Endothelial cell of hepatic sinusoid (primary cell): ENCODE results near the gene MRGPRG.

Source experiments
- in situ Hi-C: cut with HindIII; loops from 2 replicates; pipeline ENCODE4 v1.10.0; 2017; ENCODE audit warnings: low sequenced_read_pairs

Gene MRGPRG

GRCh38 chr11:3226846-3227567, 8.4 kb upstream of the MRGPRG start:
- in situ Hi-C loops = loop anchor here (25.0 kb wide), 1 partner anchor 160 kb away; the partner anchor contains the start of gene ZNF195

- in situ Hi-C loops = loop anchor here (25.0 kb wide), 1 partner anchor 161 kb away; the partner anchor contains the start of gene ZNF195
These were observed 7.5 kb upstream of the MRGPRG start for GRCh38 chr11:3225826-3226750.

GRCh38 chr11:3225159-3225758, 6.6 kb upstream of the MRGPRG start:
- in situ Hi-C loops = loop anchor here (25.0 kb wide), 1 partner anchor 162 kb away; the partner anchor contains the start of gene ZNF195

GRCh38 chr11:3224401-3225057, 5.9 kb upstream of the MRGPRG start:
- in situ Hi-C loops = loop anchor here (25.0 kb wide), 1 partner anchor 163 kb away; the partner anchor contains the start of gene ZNF195

- in situ Hi-C loops = no loop called here
These were observed 5.3 kb upstream of the MRGPRG start for GRCh38 chr11:3223932-3224381.

- in situ Hi-C loops = no loop called here
These were observed 4.6 kb upstream of the MRGPRG start for GRCh38 chr11:3222941-3223915.

GRCh38 chr11:3222003-3222855, 3.6 kb upstream of the MRGPRG start:
- in situ Hi-C loops = no loop called here

GRCh38 chr11:3221408-3222002, 2.9 kb upstream of the MRGPRG start:
- in situ Hi-C loops = no loop called here

GRCh38 chr11:3220521-3221407, 2.2 kb upstream of the MRGPRG start:
- in situ Hi-C loops = no loop called here

- in situ Hi-C loops = no loop called here
These were observed 1.5 kb upstream of the MRGPRG start for GRCh38 chr11:3220101-3220500.

GRCh38 chr11:3219281-3219892, 774 bp upstream of the MRGPRG start:
- in situ Hi-C loops = no loop called here

GRCh38 chr11:3217818-3218482, 663 bp downstream of the MRGPRG start:
- in situ Hi-C loops = no loop called here

- in situ Hi-C loops = no loop called here
These were observed 2.5 kb downstream of the MRGPRG start for GRCh38 chr11:3216027-3216525.

- in situ Hi-C loops = no loop called here
These were observed 3.1 kb downstream of the MRGPRG start for GRCh38 chr11:3215346-3216026.

- in situ Hi-C loops = loop anchor here (5.0 kb wide), 1 partner anchor 177 kb away; no protein-coding TSS in a partner anchor
These were observed 4.3 kb downstream of the MRGPRG start for GRCh38 chr11:3214420-3214699.
